Neuron (in vitro differentiated cells): Measurements from ENCODE around the gene MRPS33.
"Not testable (repeated sequence)": the region's sequence is repeated elsewhere in the genome, so short reads cannot be mapped to it uniquely, and the experiment has no call there.

ENCODE experiments used
- H2AFZ ChIP-seq: one replicate; pipeline ENCODE4 v1.6.1; 2013; ENCODE audit warnings: low read depth, mild to moderate bottlenecking, inconsistent platforms, low read length, moderate library complexity
- H3K27me3 ChIP-seq: one replicate; pipeline ENCODE4 v1.6.1; 2013; ENCODE audit warnings: low read length; ENCODE audit not compliant: insufficient read depth
- H3K36me3 ChIP-seq: one replicate; pipeline ENCODE4 v1.6.1; 2013; ENCODE audit warnings: low read length; ENCODE audit not compliant: insufficient read depth
- H3K4me1 ChIP-seq: one replicate; pipeline ENCODE4 v1.6.1; 2013; ENCODE audit warnings: low read length; ENCODE audit not compliant: insufficient read depth
- H3K4me3 ChIP-seq: 2 replicates; pipeline ENCODE4 v1.5.1; 2013; ENCODE audit warnings: mild to moderate bottlenecking, low read length, moderate library complexity
- H3K9me3 ChIP-seq: one replicate; pipeline ENCODE4 v1.6.1; 2013; ENCODE audit warnings: low read length

MRPS33 gene

DNA sequence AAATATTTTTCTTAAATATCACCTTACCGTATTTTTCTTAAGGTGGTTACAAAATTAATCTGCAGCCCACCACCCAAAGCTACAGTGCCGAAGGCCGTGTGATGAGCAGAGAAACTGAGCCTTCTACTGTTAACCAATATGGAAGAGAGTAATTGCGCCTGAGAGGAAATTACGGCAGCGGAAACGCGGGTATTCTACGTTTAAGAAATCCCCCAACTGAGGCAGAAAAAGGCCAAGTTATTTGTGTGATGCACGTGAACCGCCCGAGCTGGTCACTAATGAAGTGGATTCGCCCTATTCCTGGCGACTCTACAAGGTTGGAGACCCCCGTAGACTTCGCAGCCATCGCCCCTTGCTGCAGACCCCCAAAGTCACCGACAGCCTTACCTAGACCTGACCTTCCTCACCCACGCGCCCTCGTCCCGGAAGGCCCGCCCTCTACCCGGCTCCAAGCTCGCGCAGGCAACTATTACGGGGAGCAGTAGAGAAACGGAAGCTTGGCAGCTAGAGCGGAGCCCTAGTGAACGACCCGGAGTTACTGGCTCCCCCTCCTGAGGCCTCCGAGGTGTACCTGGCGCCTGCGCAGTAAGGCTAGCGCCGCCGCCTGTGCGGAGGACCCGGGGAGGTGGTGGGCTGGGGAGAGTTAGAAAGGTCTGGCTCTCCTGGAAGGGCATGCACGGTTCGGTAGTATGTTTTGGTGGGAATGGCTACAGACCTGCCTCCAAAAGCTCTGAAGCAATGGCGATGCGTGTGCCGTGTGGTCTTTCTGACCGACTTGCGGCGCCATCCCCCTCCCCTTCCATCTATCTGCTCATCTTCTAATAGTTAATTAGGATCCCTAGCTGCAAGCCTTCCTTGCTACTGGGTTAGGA lies at the start of gene MRPS33:
Gene MRPS33 (minus strand): TSS at position 429 of the 872 bp plus-strand sequence. CDS start 4,319 bp downstream, outside the sequence.
- Histone ChIP-seq H3K9me3 (no peaks in the 10 kb centered on the region), H3K36me3 (peaks cover 5% of the 10 kb centered on the region), H3K4me1 (peaks cover 17% of the 10 kb centered on the region), H3K4me3 (peak within 1 kb of the TSS; percentile 73), H3K27me3 (no peaks in the 10 kb centered on the region), H2AFZ (peak within 1 kb of the TSS; percentile 78)

GRCh38 chr7:141057788-141058187 lies 43.0 kb upstream of the MRPS33 start:
- no peaks in the 10 kb centered on the region for H3K27me3 ChIP-seq
- no peaks in the 10 kb centered on the region for H3K9me3 ChIP-seq
- no peaks in the 10 kb centered on the region for H3K36me3 ChIP-seq
- no peak overlapping the region for H3K4me3 ChIP-seq
- no peaks in the 10 kb centered on the region for H3K4me1 ChIP-seq
- no peak overlapping the region for H2AFZ ChIP-seq

DNA sequence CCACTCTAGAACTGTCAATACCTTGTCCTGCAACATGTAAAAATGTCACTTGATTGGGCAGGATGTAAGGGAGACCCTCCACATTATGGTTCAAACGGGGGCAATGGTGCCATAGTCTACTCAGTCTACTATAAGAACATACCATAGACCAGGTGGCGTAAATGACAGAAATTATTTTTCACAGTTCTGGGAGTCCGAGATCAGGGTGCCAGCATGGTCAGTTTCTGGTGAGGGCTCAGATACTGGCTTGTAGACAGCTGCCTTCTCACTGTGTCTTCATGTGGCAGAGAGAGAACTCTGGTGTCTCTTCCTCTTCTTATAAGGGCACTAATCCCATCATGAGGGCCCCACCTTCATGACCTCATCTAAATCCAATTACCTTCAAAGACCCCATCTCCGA lies 40.4 kb upstream of the MRPS33 start:
- H3K36me3 ChIP-seq = no peaks in the 10 kb centered on the region
- no peak overlapping the region for H3K4me3 ChIP-seq
- H3K27me3 ChIP-seq = no peaks in the 10 kb centered on the region
- H3K9me3 ChIP-seq = no peaks in the 10 kb centered on the region
- H3K4me1 ChIP-seq = no peaks in the 10 kb centered on the region
- H2AFZ ChIP-seq = no peak overlapping the region

- Histone ChIP-seq H2AFZ (peak overlapping the region; percentile 42), H3K36me3 (no peaks in the 10 kb centered on the region), H3K27me3 (no peaks in the 10 kb centered on the region), H3K4me1 (no peaks in the 10 kb centered on the region), H3K4me3 (no peak overlapping the region), H3K9me3 (no peaks in the 10 kb centered on the region)
Observed at GRCh38 chr7:141053626-141054025, 38.9 kb upstream of the MRPS33 start.

- Histone ChIP-seq H3K36me3 (no peaks in the 10 kb centered on the region), H3K9me3 (no peaks in the 10 kb centered on the region), H2AFZ (no peak overlapping the region), H3K4me3 (no peak overlapping the region), H3K27me3 (peaks cover 3% of the 10 kb centered on the region), H3K4me1 (no peaks in the 10 kb centered on the region)
Observed at GRCh38 chr7:141045842-141046620, 31.3 kb upstream of the MRPS33 start.

- Histone ChIP-seq H3K36me3 (no peaks in the 10 kb centered on the region), H3K27me3 (peaks cover 3% of the 10 kb centered on the region), H3K4me1 (no peaks in the 10 kb centered on the region), H2AFZ (no peak overlapping the region), H3K9me3 (no peaks in the 10 kb centered on the region), H3K4me3 (no peak overlapping the region)
Observed at GRCh38 chr7:141045126-141045841, 30.5 kb upstream of the MRPS33 start.

DNA sequence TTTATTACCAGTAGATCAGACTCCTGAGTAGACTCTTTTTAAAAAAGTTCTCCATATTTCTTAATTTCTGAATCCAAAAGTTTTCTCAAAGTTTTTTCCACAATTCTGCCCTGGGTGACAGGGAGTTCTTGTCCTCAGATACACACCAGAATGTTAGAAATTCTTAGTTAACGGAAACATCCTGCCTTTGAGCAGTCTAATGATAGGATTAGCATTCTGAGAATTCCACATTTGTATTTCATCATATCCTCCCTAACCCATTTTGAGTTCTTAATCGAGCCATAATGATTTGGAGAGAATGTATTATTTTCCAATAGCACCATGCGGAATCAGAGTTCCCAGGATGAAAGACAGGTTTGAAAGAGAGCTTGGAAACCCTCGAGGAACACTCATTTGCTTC lies 28.9 kb upstream of the MRPS33 start:
- Histone ChIP-seq H3K4me3 (no peak overlapping the region), H3K4me1 (no peaks in the 10 kb centered on the region), H3K27me3 (peaks cover 3% of the 10 kb centered on the region), H3K9me3 (no peaks in the 10 kb centered on the region), H2AFZ (no peak overlapping the region), H3K36me3 (no peaks in the 10 kb centered on the region)

DNA sequence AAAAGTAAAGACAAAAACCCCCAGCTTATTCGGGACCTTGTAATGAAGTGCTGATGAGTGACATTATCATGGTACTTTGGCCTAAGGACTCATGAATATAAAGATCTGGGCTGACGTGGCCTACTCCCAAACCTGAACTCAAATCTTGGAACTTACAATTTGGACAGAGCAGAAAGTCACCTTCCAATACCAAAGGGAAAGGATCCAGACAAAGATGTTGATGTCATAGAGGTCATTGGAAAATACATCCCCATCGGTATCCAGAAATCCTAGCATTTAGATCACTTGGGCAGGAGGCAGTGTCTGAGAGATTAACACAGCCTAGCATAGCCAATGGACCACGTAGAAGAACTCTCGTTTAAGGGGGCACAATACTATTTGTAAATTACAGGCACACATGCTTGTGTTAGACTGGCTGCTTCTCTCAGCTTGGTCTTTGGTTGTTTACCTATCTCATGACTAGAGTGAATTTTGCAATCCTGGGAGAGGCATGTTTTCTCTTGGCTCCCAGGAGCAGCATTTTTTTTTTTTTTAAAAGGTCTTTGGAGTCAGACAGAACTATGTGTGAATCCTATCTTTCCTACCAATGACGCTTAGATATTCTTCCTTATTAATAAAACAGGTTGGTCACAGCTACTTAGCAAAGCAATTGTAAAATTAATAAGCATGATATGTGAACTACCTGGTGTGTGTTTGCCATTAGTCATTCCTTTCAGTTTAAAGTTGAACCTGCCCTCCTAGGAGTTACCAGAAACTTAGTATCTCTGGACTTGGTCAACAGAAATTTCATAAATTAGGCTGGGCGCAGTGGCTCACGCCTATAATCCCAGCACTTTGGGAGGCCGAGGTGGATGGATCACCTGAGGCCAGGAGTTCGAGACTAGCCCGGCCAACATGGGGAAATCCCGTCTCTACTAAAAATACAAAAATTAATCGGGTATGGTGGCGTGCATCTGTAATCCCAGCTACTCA lies 27.8 kb upstream of the MRPS33 start:
- Histone ChIP-seq H3K36me3 (no peaks in the 10 kb centered on the region), H3K4me1 (no peaks in the 10 kb centered on the region), H3K9me3 (no peaks in the 10 kb centered on the region), H3K4me3 (no peak overlapping the region), H2AFZ (no peak overlapping the region), H3K27me3 (peaks cover 3% of the 10 kb centered on the region)

DNA sequence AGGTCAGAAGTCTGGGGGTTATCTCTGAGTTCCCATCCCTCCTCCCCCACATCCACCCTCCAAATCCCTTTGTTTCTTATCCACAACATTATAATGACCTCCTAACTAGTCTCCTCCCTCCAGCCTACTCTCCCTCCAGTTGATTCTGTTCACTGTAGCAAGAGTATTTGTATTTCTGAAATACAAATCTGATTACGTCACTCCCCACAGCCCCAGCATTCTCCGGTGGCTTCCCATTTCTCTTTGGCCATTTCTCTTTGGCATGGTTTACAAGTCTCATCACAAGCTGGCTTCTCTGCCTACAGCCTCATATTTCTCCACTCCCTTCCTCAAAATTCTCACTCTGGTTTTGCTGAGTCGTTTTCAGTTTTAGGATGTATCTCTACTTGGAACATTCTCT lies 24.6 kb upstream of the MRPS33 start:
- no peaks in the 10 kb centered on the region for H3K9me3 ChIP-seq

DNA sequence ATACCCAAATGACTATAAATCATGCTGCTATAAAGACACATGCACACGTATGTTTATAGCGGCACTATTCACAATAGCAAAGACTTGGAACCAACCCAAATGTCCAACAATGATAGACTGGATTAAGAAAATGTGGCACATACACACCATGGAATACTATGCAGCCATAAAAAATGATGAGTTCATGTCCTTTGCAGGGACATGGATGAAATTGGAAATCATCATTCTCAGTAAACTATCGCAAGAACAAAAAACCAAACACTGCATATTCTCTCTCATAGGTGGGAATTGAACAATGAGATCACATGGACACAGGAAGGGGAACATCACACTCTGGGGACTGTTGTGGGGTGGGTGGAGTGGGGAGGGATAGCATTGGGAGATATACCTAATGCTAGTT lies 23.3 kb upstream of the MRPS33 start:
- H2AFZ ChIP-seq, H3K27me3 ChIP-seq, H3K9me3 ChIP-seq, H3K4me1 ChIP-seq, H3K4me3 ChIP-seq, H3K36me3 ChIP-seq: not testable (repeated sequence)

More for the DNA sequence above, 24.6 kb upstream of the MRPS33 start:
- no peaks in the 10 kb centered on the region for H3K4me1 ChIP-seq
- H3K36me3 ChIP-seq = no peaks in the 10 kb centered on the region
- H2AFZ ChIP-seq = no peak overlapping the region
- H3K4me3 ChIP-seq = no peak overlapping the region
- no peaks in the 10 kb centered on the region for H3K27me3 ChIP-seq

- not testable (repeated sequence) for H3K36me3 ChIP-seq, H2AFZ ChIP-seq, H3K4me3 ChIP-seq, H3K4me1 ChIP-seq, H3K9me3 ChIP-seq, H3K27me3 ChIP-seq
Observed at GRCh38 chr7:141032539-141033323, 18.0 kb upstream of the MRPS33 start.

- peaks cover 2% of the 10 kb centered on the region for H3K9me3 ChIP-seq
- no peak overlapping the region for H2AFZ ChIP-seq
- H3K27me3 ChIP-seq = no peaks in the 10 kb centered on the region
- H3K4me1 ChIP-seq = no peaks in the 10 kb centered on the region
- no peak overlapping the region for H3K4me3 ChIP-seq
- no peaks in the 10 kb centered on the region for H3K36me3 ChIP-seq
Observed at GRCh38 chr7:141028767-141029166, 14.0 kb upstream of the MRPS33 start.
